GM19455 (cell line): ENCODE results near the gene HGF.
"Not testable (repeated sequence)": the region's sequence is repeated elsewhere in the genome, so short reads cannot be mapped to it uniquely, and the experiment has no call there.

Experiments used
- ATAC-seq: cut with Tn5 transposase; IDR thresholded peaks from one replicate; pipeline ENCODE4 v1.9.1; 2021; ENCODE audit not compliant: unreplicated experiment

The HGF gene

GRCh38 chr7:81725003-81725811, 44.6 kb downstream of the HGF start:
- ATAC-seq: no peak

- not testable (repeated sequence) for ATAC-seq
Measured at GRCh38 chr7:81722250-81722649, 47.6 kb downstream of the HGF start.

GRCh38 chr7:81721437-81721836, 48.4 kb downstream of the HGF start:
- no peak for ATAC-seq

- ATAC-seq: no peak
Measured at GRCh38 chr7:81719865-81720264, 50.0 kb downstream of the HGF start.

- no peak for ATAC-seq
Measured at GRCh38 chr7:81715984-81716588, 53.8 kb downstream of the HGF start.

- no peak for ATAC-seq
Measured at GRCh38 chr7:81714306-81714705, 55.5 kb downstream of the HGF start.

- ATAC-seq: no peak
Measured at GRCh38 chr7:81710751-81711150, 59.1 kb downstream of the HGF start.

- no peak for ATAC-seq
Measured at GRCh38 chr7:81709836-81710235, 60.0 kb downstream of the HGF start.

- no peak for ATAC-seq
Measured at GRCh38 chr7:81707966-81708365, 61.9 kb downstream of the HGF start.

GRCh38 chr7:81707196-81707595, 62.7 kb downstream of the HGF start:
- ATAC-seq: no peak

- ATAC-seq: no peak
Measured at GRCh38 chr7:81705206-81705605, 64.6 kb downstream of the HGF start.

- ATAC-seq: no peak
Measured at GRCh38 chr7:81704595-81704994, 65.3 kb downstream of the HGF start.

GRCh38 chr7:81698965-81699364, 70.9 kb downstream of the HGF start:
- ATAC-seq: no peak

- no peak for ATAC-seq
Measured at GRCh38 chr7:81694711-81695110, 75.1 kb downstream of the HGF start.

- no peak for ATAC-seq
Measured at GRCh38 chr7:81693894-81694293, 76.0 kb downstream of the HGF start.

- ATAC-seq: no peak
Measured at GRCh38 chr7:81693080-81693479, 76.8 kb downstream of the HGF start.

- ATAC-seq: no peak
Measured at GRCh38 chr7:81692146-81692905, 77.5 kb downstream of the HGF start.

GRCh38 chr7:81691199-81691821, 78.5 kb downstream of the HGF start:
- no peak for ATAC-seq

GRCh38 chr7:81690688-81691087, 79.2 kb downstream of the HGF start:
- ATAC-seq: no peak

- ATAC-seq: no peak
Measured at GRCh38 chr7:81690251-81690650, 79.6 kb downstream of the HGF start.

- ATAC-seq: no peak
Measured at GRCh38 chr7:81688622-81689411, 81.0 kb downstream of the HGF start.
